SIG-M5 (cell line): ENCODE measurements around the gene LTK.
"Not testable (repeated sequence)": the region's sequence is repeated elsewhere in the genome, so short reads cannot be mapped to it uniquely, and the experiment has no call there.

Experiments used
- DNase-seq: peaks from one replicate; lab custom pipeline; 2025; lab: John Stamatoyannopoulos, UW

Gene LTK

GRCh38 chr15:41474941-41475340 lies 38.7 kb downstream of the LTK start:
- no peak for DNase-seq

- DNase-seq: no peak
These were observed 39.2 kb downstream of the LTK start for GRCh38 chr15:41474436-41474835.

GRCh38 chr15:41473418-41473817 lies 40.2 kb downstream of the LTK start:
- no peak for DNase-seq

GRCh38 chr15:41469644-41470043 lies 44.0 kb downstream of the LTK start:
- DNase-seq: not testable (repeated sequence)

GRCh38 chr15:41466711-41467110 lies 46.9 kb downstream of the LTK start:
- no peak for DNase-seq

- no peak for DNase-seq
These were observed 47.7 kb downstream of the LTK start for GRCh38 chr15:41465822-41466421.

- no peak for DNase-seq
These were observed 48.6 kb downstream of the LTK start for GRCh38 chr15:41464889-41465580.

- no peak for DNase-seq
These were observed 51.4 kb downstream of the LTK start for GRCh38 chr15:41462084-41462795.
